ENCODE measurements around the gene PGC. TPM values are rescaled to one million over a fixed set of nuclear protein-coding genes. Genes with fewer than 3 reads are reported as not detected.

PGC gene
- total and polyA plus RNA-seq, 2 of the 8 experiments (the other 6 are each of a cell fraction or from before 2014, with no cell fraction given) = 0.09 TPM; not detected in 1

DNA sequence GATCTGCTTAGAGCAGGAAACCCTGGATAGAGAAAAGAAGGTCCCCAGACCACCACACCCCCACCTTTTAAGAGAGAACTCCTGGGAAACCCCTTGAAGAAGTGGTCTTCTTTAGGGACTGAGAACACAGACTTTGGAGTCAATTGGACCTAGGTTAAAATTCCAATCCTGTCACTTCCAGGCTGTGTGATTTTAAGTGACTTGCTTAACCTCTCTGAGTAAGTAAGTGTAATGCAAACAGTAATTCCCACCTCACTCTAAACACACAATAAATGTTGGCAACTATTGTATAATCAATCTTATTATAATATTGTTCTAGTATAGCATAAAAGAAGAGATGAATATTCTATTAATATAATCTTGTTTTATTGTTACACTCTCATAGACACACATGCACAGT lies 15.0 kb downstream of the PGC start:
- H2BK12ac ChIP-seq (ENCODE audit: low read depth, low read length) = no peak overlapping the region
- ChIA-PET POLR2A (ENCODE audit: partially characterized antibody) (no interaction called here), CTCF (ENCODE audit: partially characterized antibody) (interaction anchor here (0.9 to 5.3 kb wide), 5 partner anchors 11 to 128 kb away, joined by 3 to 37 read pairs (median 5); no protein-coding TSS in a partner anchor)
- no peak for DNase-seq (ENCODE audit: low read depth in 1 of 2, low spot score in 2 of 2)
- H4K20me1 ChIP-seq (replicated peaks in 1 of 2; ENCODE audit: control insufficient read depth in 1 of 2, insufficient read depth in 2 of 2, low read length in 2 of 2) = peaks cover 0 to 2% of the 10 kb centered on the region in 2 experiments
- no peak overlapping the region for H3K27ac ChIP-seq (ENCODE audit: low read depth, low read length)
- no peak overlapping the region for H2AK5ac ChIP-seq (ENCODE audit: low read depth, low read length)
- H2BK15ac ChIP-seq (ENCODE audit: low read length) = no peak overlapping the region
- no peak overlapping the region for H3K14ac ChIP-seq (ENCODE audit: insufficient read length)
- H3K4me3 ChIP-seq (ENCODE audit: extremely low read depth in 1 of 4, insufficient read depth in 2 of 4, low read depth in 3 of 4, low read length in 4 of 4) = 0 out of 8 replicates have a peak overlapping the region, but pooled peaks of 1 of the 4 experiments have one; percentile 74
- H3K4me2 ChIP-seq (ENCODE audit: insufficient read depth in 1 of 2, low read depth in 2 of 2, low read length in 2 of 2) = peak overlapping the region in 1 of 2 experiments; percentile 71; a peak in 1 of 4 replicates
- no peak overlapping the region for H3K23ac ChIP-seq (ENCODE audit: insufficient read length)
- no peak overlapping the region for H3K18ac ChIP-seq (ENCODE audit: extremely low read depth, low read length)
- no peaks in the 10 kb centered on the region for H3K79me2 ChIP-seq (ENCODE audit: control insufficient read depth in 1 of 2, insufficient read depth in 2 of 2, low read length in 2 of 2)
- no peak overlapping the region for H3K4ac ChIP-seq (replicated peaks; ENCODE audit: insufficient read length, low read depth, low read length)
- no peak overlapping the region for H4K8ac ChIP-seq (ENCODE audit: extremely low read depth, insufficient read depth, low read length)
- no peak overlapping the region for H2AFZ ChIP-seq (ENCODE audit: low read length)
- TF ChIP-seq HDAC2 (IDR thresholded peaks at IDR 0.05; ENCODE audit: borderline replicate concordance in 1 of 2, low read depth in 2 of 2, low read length in 2 of 2) (peak in 1 of 2 experiments; percentile 58; a peak in 1 of 4 replicates), CBX5 (IDR thresholded peaks at IDR 0.05; ENCODE audit: low read depth, low read length) (no peak), KDM1A (IDR thresholded peaks at IDR 0.05; ENCODE audit: borderline replicate concordance, low read length) (peak; percentile 58; the same call in 1 of the 2 replicates)
- H3K79me1 ChIP-seq (ENCODE audit: low read depth, low read length) = no peaks in the 10 kb centered on the region
- no peak overlapping the region for H4K5ac ChIP-seq (ENCODE audit: insufficient read length, low read depth, low read length)
- no peak overlapping the region for H2BK5ac ChIP-seq (ENCODE audit: low read depth, low read length)
- no peaks in the 10 kb centered on the region for H3K9me3 ChIP-seq (ENCODE audit: insufficient read depth in 2 of 2, low read depth in 1 of 2, low read length in 1 of 2)
- H3K27me3 ChIP-seq (replicated peaks in 1 of 4; ENCODE audit: control insufficient read depth in 3 of 4, extremely low read depth in 1 of 4, insufficient read depth in 3 of 4, low read length in 3 of 4) = peaks cover 0 to 8% (median 5%) of the 10 kb centered on the region in 4 experiments; a peak in 3 of 7 replicates
- H3K4me1 ChIP-seq (replicated peaks in 1 of 4; ENCODE audit: control insufficient read depth in 3 of 4, insufficient read depth in 4 of 4, low read length in 3 of 4) = peaks cover 12 to 42% (median 27%) of the 10 kb centered on the region in 4 experiments
- H3K36me3 ChIP-seq (ENCODE audit: control insufficient read depth in 2 of 4, insufficient read depth in 4 of 4, low read length in 3 of 4) = no peaks in the 10 kb centered on the region
- no peak overlapping the region for H2BK20ac ChIP-seq (ENCODE audit: low read length)
- FAIRE-seq = no peak
- no peak overlapping the region for H4K91ac ChIP-seq (replicated peaks; ENCODE audit: insufficient read length, low read length)
- peaks cover 9% of the 10 kb centered on the region; the same call in 1 of the 2 replicates for H3K23me2 ChIP-seq (ENCODE audit: low read depth, low read length)
- no peak overlapping the region for H3K9ac ChIP-seq (replicated peaks in 1 of 4; ENCODE audit: extremely low read depth in 1 of 4, low read depth in 3 of 4, low read length in 3 of 4)
- no peak overlapping the region for H2BK120ac ChIP-seq (replicated peaks; ENCODE audit: low read depth, low read length)
- no peak overlapping the region for H3K56ac ChIP-seq (replicated peaks; ENCODE audit: insufficient read length, low read depth, low read length)

Measured in H1 (cell line).